H1 (cell line): ENCODE measurements around the gene GPR150. TPM values are rescaled to one million over a fixed set of nuclear protein-coding genes. Genes with fewer than 3 reads are reported as not detected.

Experiments used
- CTCF ChIA-PET: fragments of 300-600 bp; sonication (Branson Sonifier 250); formaldehyde crosslinking; loops from one replicate; lab custom pipeline; 2021; ENCODE audit not compliant: partially characterized antibody; lab: Charles Lee
- POLR2A ChIA-PET: fragments of 300-600 bp; sonication (Branson Sonifier 250); formaldehyde crosslinking; loops from one replicate; lab custom pipeline; 2021; ENCODE audit warnings: inconsistent platforms; ENCODE audit not compliant: partially characterized antibody; lab: Charles Lee
- DNase-seq, 2 experiments: peaks; one replicate each; pipeline versions ENCODE4 v3.0.0 to v3.0.0-alpha.2; 2010 to 2022; ENCODE audit warnings: low spot score in 2 of 2, low read depth in 1 of 2, mixed read lengths in 1 of 2
- FAIRE-seq: peaks from 2 replicates; lab custom pipeline; 2011; peaks lifted over from hg19 to GRCh38; lab: Jason Lieb, UNC
- H2AFZ ChIP-seq: 2 replicates; pipeline ENCODE4 v1.8.1; 2012; ENCODE audit warnings: low read length, inconsistent platforms
- H2AK5ac ChIP-seq: 2 replicates; pipeline ENCODE4 v1.6.1; 2013; ENCODE audit warnings: low read depth, low read length
- H2BK120ac ChIP-seq: replicated peaks from 2 replicates; pipeline ENCODE3; 2013; ENCODE audit warnings: low read depth, low read length, inconsistent platforms
- H2BK12ac ChIP-seq: 2 replicates; pipeline ENCODE4 v1.6.1; 2013; ENCODE audit warnings: low read depth, low read length
- H2BK15ac ChIP-seq: 2 replicates; pipeline ENCODE4 v1.6.1; 2013; ENCODE audit warnings: low read length
- H2BK20ac ChIP-seq: 2 replicates; pipeline ENCODE4 v1.6.1; 2013; ENCODE audit warnings: low read length
- H2BK5ac ChIP-seq: 2 replicates; pipeline ENCODE4 v1.6.1; 2013; ENCODE audit warnings: low read depth, low read length
- H3K14ac ChIP-seq: 2 replicates; pipeline ENCODE4 v1.6.1; 2013; ENCODE audit warnings: inconsistent platforms; ENCODE audit not compliant: insufficient read length
- H3K18ac ChIP-seq: 2 replicates; pipeline ENCODE4 v1.6.1; 2013; ENCODE audit warnings: low read length; ENCODE audit errors: extremely low read depth
- H3K23ac ChIP-seq: 2 replicates; pipeline ENCODE4 v1.6.1; 2013; ENCODE audit warnings: inconsistent platforms; ENCODE audit not compliant: insufficient read length
- H3K23me2 ChIP-seq: 2 replicates; pipeline ENCODE4 v1.6.1; 2013; ENCODE audit warnings: low read depth, low read length
- H3K27ac ChIP-seq: 2 replicates; pipeline ENCODE4 v1.6.1; 2011; ENCODE audit warnings: low read depth, low read length, inconsistent platforms
- H3K27me3 ChIP-seq, 4 experiments: replicated peaks in 1 of 4; 1 replicate in 1 of 4; 2 replicates in 3 of 4; pipeline versions ENCODE4 v1.6.1 to v1.8.1; 2011 to 2013; ENCODE audit warnings: low read length in 3 of 4, mild to moderate bottlenecking in 3 of 4, inconsistent platforms in 2 of 4, mixed read lengths in 2 of 4, moderate library complexity in 1 of 4; ENCODE audit not compliant: control insufficient read depth in 3 of 4, insufficient read depth in 3 of 4; ENCODE audit errors: extremely low read depth in 1 of 4
- H3K36me3 ChIP-seq, 4 experiments: 2 replicates each; pipeline versions ENCODE4 v1.6.1 to v1.8.1; 2011 to 2013; ENCODE audit warnings: mild to moderate bottlenecking in 4 of 4, low read length in 3 of 4, moderate library complexity in 2 of 4, control low read depth in 1 of 4, inconsistent platforms in 1 of 4; ENCODE audit not compliant: insufficient read depth in 4 of 4, control insufficient read depth in 2 of 4
- H3K4ac ChIP-seq: replicated peaks from 2 replicates; pipeline ENCODE3; 2013; ENCODE audit warnings: low read length, low read depth, mixed read lengths, inconsistent platforms; ENCODE audit not compliant: insufficient read length
- H3K4me1 ChIP-seq, 4 experiments: replicated peaks in 1 of 4; 1 replicate in 1 of 4; 2 replicates in 3 of 4; pipeline versions ENCODE4 v1.6.1 to v1.8.1; 2011 to 2013; ENCODE audit warnings: low read length in 3 of 4, inconsistent platforms in 2 of 4, mixed read lengths in 1 of 4; ENCODE audit not compliant: insufficient read depth in 4 of 4, control insufficient read depth in 3 of 4
- H3K4me2 ChIP-seq, 2 experiments: 2 replicates each; pipeline versions ENCODE4 v1.6.1 to v1.8.1; 2011 to 2013; ENCODE audit warnings: low read depth in 2 of 2, low read length in 2 of 2, control low read depth in 1 of 2, inconsistent platforms in 1 of 2, mild to moderate bottlenecking in 1 of 2; ENCODE audit not compliant: insufficient read depth in 1 of 2
- H3K4me3 ChIP-seq, 4 experiments: fragments of 200-600, 300-600 bp in 1 of 4; sonication (generic), shearing (Covaris generic), sonication (Bioruptor Twin) in 1 of 4; 2 replicates each; pipeline versions ENCODE4 v1.5.1 to v1.8.1; 2011 to 2016; ENCODE audit warnings: low read length in 4 of 4, low read depth in 3 of 4, control low read depth in 2 of 4, inconsistent platforms in 2 of 4, mild to moderate bottlenecking in 2 of 4, mixed read lengths in 1 of 4, moderate library complexity in 1 of 4; ENCODE audit not compliant: insufficient read depth in 2 of 4; ENCODE audit errors: extremely low read depth in 1 of 4
- H3K56ac ChIP-seq: replicated peaks from 2 replicates; pipeline ENCODE3; 2013; ENCODE audit warnings: low read depth, mild to moderate bottlenecking, mixed read lengths, low read length, inconsistent platforms; ENCODE audit not compliant: insufficient read length
- H3K79me1 ChIP-seq: 2 replicates; pipeline ENCODE4 v1.6.1; 2013; ENCODE audit warnings: low read depth, low read length, control low read depth
- H3K79me2 ChIP-seq, 2 experiments: 2 replicates each; pipeline versions ENCODE4 v1.6.1 to v1.8.1; 2012 to 2013; ENCODE audit warnings: low read length in 2 of 2, mild to moderate bottlenecking in 2 of 2, inconsistent platforms in 1 of 2; ENCODE audit not compliant: insufficient read depth in 2 of 2, control insufficient read depth in 1 of 2
- H3K9ac ChIP-seq, 4 experiments: replicated peaks in 1 of 4; 1 replicate in 1 of 4; 2 replicates in 3 of 4; pipeline versions ENCODE4 v1.6.1 to v1.8.1; 2011 to 2013; ENCODE audit warnings: low read depth in 3 of 4, low read length in 3 of 4, control low read depth in 2 of 4, mild to moderate bottlenecking in 2 of 4, moderate library complexity in 2 of 4, inconsistent platforms in 1 of 4; ENCODE audit errors: extremely low read depth in 1 of 4
- H3K9me3 ChIP-seq, 2 experiments: 2 replicates each; pipeline versions ENCODE4 v1.6.1 to v1.8.1; 2012 to 2013; ENCODE audit warnings: mild to moderate bottlenecking in 2 of 2, moderate library complexity in 2 of 2, control low read depth in 1 of 2, inconsistent platforms in 1 of 2, low read depth in 1 of 2, low read length in 1 of 2, mixed read lengths in 1 of 2; ENCODE audit not compliant: insufficient read depth in 2 of 2
- H4K20me1 ChIP-seq, 2 experiments: replicated peaks in 1 of 2; 2 replicates each; pipeline versions ENCODE3 to v1.8.1; 2011 to 2013; ENCODE audit warnings: inconsistent platforms in 2 of 2, low read length in 2 of 2, mild to moderate bottlenecking in 1 of 2; ENCODE audit not compliant: insufficient read depth in 2 of 2, control insufficient read depth in 1 of 2
- H4K5ac ChIP-seq: 2 replicates; pipeline ENCODE4 v1.6.1; 2013; ENCODE audit warnings: low read length, low read depth, mixed read lengths, inconsistent platforms; ENCODE audit not compliant: insufficient read length
- H4K8ac ChIP-seq: 2 replicates; pipeline ENCODE4 v1.8.0; 2013; ENCODE audit warnings: mild to moderate bottlenecking, moderate library complexity, low read length, inconsistent platforms; ENCODE audit not compliant: insufficient read depth; ENCODE audit errors: extremely low read depth
- H4K91ac ChIP-seq: replicated peaks from 2 replicates; pipeline ENCODE3; 2013; ENCODE audit warnings: low read length, mixed read lengths, inconsistent platforms; ENCODE audit not compliant: insufficient read length
- NANOG ChIP-seq: IDR thresholded peaks from 2 replicates; pipeline ENCODE4 v1.6.1; 2011; ENCODE audit warnings: low read length, low read depth, mild to moderate bottlenecking, inconsistent platforms; ENCODE audit not compliant: insufficient read depth, poor library complexity, severe bottlenecking
- RAD21 ChIP-seq, 2 experiments: IDR thresholded peaks in 1 of 2; conservative IDR thresholded peaks in 1 of 2; 2 replicates each; pipeline ENCODE4 v1.6.1; 2011; ENCODE audit warnings: low read depth in 2 of 2, low read length in 2 of 2, improper control_type of control experiment in 1 of 2, inconsistent platforms in 1 of 2, mild to moderate bottlenecking in 1 of 2, moderate library complexity in 1 of 2
- WGBS, 2 experiments: shearing (Covaris generic) in 1 of 2; methylation state at CpG; one replicate each; pipeline versions ENCODE4 v1.1.6 to v1.1.7; 2013 to 2015; ENCODE audit warnings: low lambda C conversion rate in 2 of 2, mixed read lengths in 2 of 2, inconsistent platforms in 1 of 2, low coverage in 1 of 2, missing lambda C conversion rate in 1 of 2; ENCODE audit not compliant: insufficient replicate concordance in 2 of 2, insufficient coverage in 1 of 2, insufficient read length in 1 of 2; ENCODE audit errors: extremely low coverage in 1 of 2, missing lambda C conversion rate in 1 of 2; 5-methylcytosine and 5-hydroxymethylcytosine counted together
- polyA plus RNA-seq, 7 experiments: library from polyadenylated mRNA; depleted of rRNA in 3 of 7; stranded (reverse) in 5 of 7; unstranded in 2 of 7; fragments of >200 nt in 5 of 7; fragments of 200-250 nt in 2 of 7; gene quantifications; 1 replicate in 5 of 7; 2 replicates in 1 of 7; 4 replicates in 1 of 7; pipeline versions ENCODE4 v1.2.1 to v1.2.3, GENCODE V29; 2011 to 2013; ENCODE audit warnings: missing spikeins in 2 of 7, mixed read lengths in 2 of 7
- total RNA-seq: library from RNA; stranded (reverse); fragmentation: NEBNext Ultra II Directional; extraction: Animal tissue kit (Norgen Biotek cat#: 25700); gene quantifications from 2 replicates; pipeline ENCODE4 v1.2.1, GENCODE V29; 2021

GPR150 gene
- total and polyA plus RNA-seq, 2 of the 8 experiments (the other 6 are each of a cell fraction or from before 2014, with no cell fraction given), result 0.14 TPM; not detected in 1

DNA sequence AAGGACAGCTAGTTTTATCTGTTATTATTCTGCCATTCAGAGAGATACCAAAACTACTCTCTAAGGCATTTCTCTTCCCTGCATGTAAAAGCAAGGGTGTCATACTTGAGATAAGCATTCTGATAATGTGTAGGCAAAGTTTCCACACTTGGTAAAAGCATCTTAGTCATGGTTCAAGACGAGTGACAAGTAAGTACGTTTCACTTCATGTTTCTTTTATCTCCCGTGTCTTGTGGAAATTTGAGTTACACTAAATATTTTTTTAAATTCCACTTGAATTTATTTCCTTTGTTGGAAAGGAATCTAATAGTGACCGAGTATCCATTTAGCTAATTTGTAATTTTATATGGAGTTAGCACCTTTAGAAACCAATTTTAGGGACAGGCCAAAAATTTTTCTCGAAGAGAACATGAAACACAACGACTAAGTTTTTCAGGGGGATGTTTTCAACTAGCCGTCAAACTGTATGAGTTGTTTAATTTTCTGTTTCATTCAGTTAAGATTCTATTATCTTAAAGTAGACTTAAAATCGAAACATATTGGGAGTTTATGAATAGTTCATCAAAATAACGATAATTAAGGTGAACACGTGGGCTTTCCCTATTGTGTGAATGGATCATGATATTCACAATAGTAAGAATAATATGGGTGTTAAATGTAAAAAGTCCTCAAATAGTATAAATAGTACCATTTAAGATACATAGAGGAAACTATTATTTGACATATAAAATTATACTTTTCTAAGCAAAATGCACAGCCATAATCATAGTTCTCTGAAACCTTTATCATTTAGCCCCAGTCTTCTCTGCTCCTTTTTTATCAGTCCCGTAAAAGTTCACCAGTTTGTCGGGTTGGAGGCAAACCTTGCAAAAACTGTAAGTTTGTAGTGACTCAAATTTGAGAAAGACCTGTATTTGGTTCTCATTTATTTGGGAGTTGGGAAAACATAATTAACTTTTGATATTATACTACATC lies 28.3 kb downstream of the GPR150 start:
- Histone ChIP-seq H2BK12ac (no peak overlapping the region), H3K36me3 (no peaks in the 10 kb centered on the region), H4K20me1 (no peaks in the 10 kb centered on the region), H2BK15ac (no peak overlapping the region), H2AK5ac (no peak overlapping the region), H3K18ac (no peak overlapping the region), H3K23me2 (peaks cover 7% of the 10 kb centered on the region), H3K27ac (no peak overlapping the region), H3K4me3 (no peak overlapping the region), H2AFZ (no peak overlapping the region), H2BK5ac (no peak overlapping the region), H3K23ac (no peak overlapping the region), H3K9ac (no peak overlapping the region), H3K4me2 (no peak overlapping the region; a peak in 1 of 4 replicates), H3K56ac (no peak overlapping the region), H3K9me3 (no peaks in the 10 kb centered on the region), H3K4me1 (peaks cover 0 to 6% (median 3%) of the 10 kb centered on the region in 4 experiments; a peak in 2 of 7 replicates), H4K91ac (no peak overlapping the region), H3K79me2 (no peaks in the 10 kb centered on the region), H2BK20ac (no peak overlapping the region), H3K27me3 (no peaks in the 10 kb centered on the region), H4K5ac (no peak overlapping the region), H3K79me1 (no peaks in the 10 kb centered on the region), H4K8ac (no peak overlapping the region), H3K4ac (no peak overlapping the region), H2BK120ac (no peak overlapping the region), H3K14ac (no peak overlapping the region)
- DNase-seq (no peak), FAIRE-seq (no peak)
- TF ChIP-seq NANOG (no peak), RAD21 (IDR thresholded peaks at IDR 0.05 in 1 of 2, conservative IDR thresholded peaks at IDR 0.05 in 1 of 2; ENCODE audit: low read depth in 2 of 2, low read length in 2 of 2) (no peak)
- CTCF ChIA-PET, result interaction anchor here (0.6 to 6.4 kb wide), 9 partner anchors 12 to 680 kb away, joined by 3 to 32 read pairs (median 5); no protein-coding TSS in a partner anchor
- 88% methylated on average over 12 of the region's 12 CpGs; no CpG with 5 or more reads in 1 of the 2 experiments for WGBS, 2 experiments
- POLR2A ChIA-PET, result interaction anchor here (1.7 to 2.0 kb wide), 2 partner anchors 64 to 83 kb away, joined by 5 to 10 read pairs; partner anchors contain the start of gene RHOBTB3
